Natural killer cell treated with Interleukin-12 subunit alpha and Interleukin-12 subunit beta and Interleukin-15 and Interleukin-18, amount 100 ng/mL, for 72 hours (primary cell): Measurements from ENCODE around the gene TMTC1. TPM values are rescaled to one million over a fixed set of nuclear protein-coding genes. Genes with fewer than 3 reads are reported as not detected.
A peak's percentile ranks its signal among the peaks of the same experiment; 100 is the strongest.

ENCODE experiments used
- ATAC-seq, 2 donors: fragments of 150-1000 bp; cut with Tn5 transposase in 1 of 2; sonication (Bioruptor Pico), chemical (Tn5 transposase) in 1 of 2; 2 replicates each; pipeline ENCODE4 v1.10.0; 2021
- DNase-seq: peaks from one replicate; pipeline ENCODE4 v3.0.0; 2022; ENCODE audit warnings: low spot score
- H3K27ac Mint-ChIP-seq, 2 donors: 1 replicate in 1 of 2; 2 replicates in 1 of 2; pipeline ENCODE4 v1.8.0; 2022; ENCODE audit warnings: mixed read lengths in 2 of 2, mild to moderate bottlenecking in 1 of 2, moderate library complexity in 1 of 2
- H3K27me3 Mint-ChIP-seq, 2 donors: 1 replicate in 1 of 2; 2 replicates in 1 of 2; pipeline ENCODE4 v1.8.0; 2022; ENCODE audit warnings: mixed read lengths in 2 of 2
- H3K36me3 Mint-ChIP-seq: one replicate; pipeline ENCODE4 v1.8.0; 2022; ENCODE audit warnings: mixed read lengths
- H3K4me1 Mint-ChIP-seq, 2 donors: 1 replicate in 1 of 2; 2 replicates in 1 of 2; pipeline ENCODE4 v1.8.0; 2022; ENCODE audit warnings: low read depth in 2 of 2, mixed read lengths in 2 of 2, mild to moderate bottlenecking in 1 of 2
- H3K4me3 Mint-ChIP-seq: one replicate; pipeline ENCODE4 v1.8.0; 2022; ENCODE audit warnings: mixed read lengths
- H3K9me3 Mint-ChIP-seq: 2 replicates; pipeline ENCODE4 v1.8.0; 2022; ENCODE audit warnings: mixed read lengths
- total RNA-seq, 2 donors: library from RNA; stranded (reverse); gene quantifications; one replicate each; pipeline ENCODE4 v1.2.3, GENCODE V29; 2022

The TMTC1 gene
- total RNA-seq, 2 donors from 2014 or later, result not detected

GRCh38 chr12:29676676-29677075, 107.1 kb downstream of the TMTC1 start:
- H3K4me3 Mint-ChIP-seq, result no peak overlapping the region
- H3K4me1 Mint-ChIP-seq, result no peaks in the 10 kb centered on the region
- H3K27ac Mint-ChIP-seq, result no peak overlapping the region
- H3K36me3 Mint-ChIP-seq, result no peaks in the 10 kb centered on the region
- no peak for DNase-seq
- no peaks in the 10 kb centered on the region for H3K27me3 Mint-ChIP-seq
- H3K9me3 Mint-ChIP-seq, result peaks cover 4% of the 10 kb centered on the region
- no peak for ATAC-seq

GRCh38 chr12:29674463-29674862, 109.3 kb downstream of the TMTC1 start:
- no peaks in the 10 kb centered on the region for H3K36me3 Mint-ChIP-seq
- DNase-seq (no peak), ATAC-seq (no peak)
- H3K4me3 Mint-ChIP-seq, result no peak overlapping the region
- no peak overlapping the region for H3K27ac Mint-ChIP-seq
- H3K27me3 Mint-ChIP-seq, result no peaks in the 10 kb centered on the region
- no peaks in the 10 kb centered on the region for H3K4me1 Mint-ChIP-seq
- no peaks in the 10 kb centered on the region for H3K9me3 Mint-ChIP-seq

- H3K9me3 Mint-ChIP-seq, result no peaks in the 10 kb centered on the region
- H3K36me3 Mint-ChIP-seq, result no peaks in the 10 kb centered on the region
- ATAC-seq (no peak), DNase-seq (no peak)
- no peak overlapping the region for H3K27ac Mint-ChIP-seq
- H3K4me1 Mint-ChIP-seq, result no peaks in the 10 kb centered on the region
- no peaks in the 10 kb centered on the region for H3K27me3 Mint-ChIP-seq
- H3K4me3 Mint-ChIP-seq, result no peak overlapping the region
Measured at GRCh38 chr12:29673346-29673745, 110.4 kb downstream of the TMTC1 start.

GRCh38 chr12:29672580-29672979, 111.2 kb downstream of the TMTC1 start:
- H3K36me3 Mint-ChIP-seq, result no peaks in the 10 kb centered on the region
- H3K4me1 Mint-ChIP-seq, result no peaks in the 10 kb centered on the region
- no peak overlapping the region for H3K27ac Mint-ChIP-seq
- no peaks in the 10 kb centered on the region for H3K9me3 Mint-ChIP-seq
- DNase-seq, result no peak
- ATAC-seq, result no peak
- no peak overlapping the region for H3K4me3 Mint-ChIP-seq
- no peaks in the 10 kb centered on the region for H3K27me3 Mint-ChIP-seq

GRCh38 chr12:29671742-29672141, 112.0 kb downstream of the TMTC1 start:
- Mint-ChIP-seq H3K4me3 (no peak overlapping the region), H3K9me3 (no peaks in the 10 kb centered on the region), H3K4me1 (no peaks in the 10 kb centered on the region), H3K27ac (no peak overlapping the region), H3K27me3 (no peaks in the 10 kb centered on the region), H3K36me3 (no peaks in the 10 kb centered on the region)
- DNase-seq, result no peak
- ATAC-seq, result peak in 1 of 2 donors; percentile 50

- no peak overlapping the region for H3K4me3 Mint-ChIP-seq
- DNase-seq, result no peak
- no peak for ATAC-seq
- no peaks in the 10 kb centered on the region for H3K4me1 Mint-ChIP-seq
- no peaks in the 10 kb centered on the region for H3K9me3 Mint-ChIP-seq
- no peaks in the 10 kb centered on the region for H3K27me3 Mint-ChIP-seq
- no peak overlapping the region for H3K27ac Mint-ChIP-seq
- no peaks in the 10 kb centered on the region for H3K36me3 Mint-ChIP-seq
Measured at GRCh38 chr12:29667011-29667410, 116.7 kb downstream of the TMTC1 start.

GRCh38 chr12:29665107-29665506, 118.6 kb downstream of the TMTC1 start:
- Mint-ChIP-seq H3K4me3 (no peak overlapping the region), H3K27ac (no peak overlapping the region), H3K9me3 (no peaks in the 10 kb centered on the region), H3K4me1 (no peaks in the 10 kb centered on the region), H3K36me3 (no peaks in the 10 kb centered on the region), H3K27me3 (no peaks in the 10 kb centered on the region)
- DNase-seq, result no peak
- ATAC-seq, result no peak

- ATAC-seq, result no peak
- H3K27me3 Mint-ChIP-seq, result no peaks in the 10 kb centered on the region
- H3K9me3 Mint-ChIP-seq, result no peaks in the 10 kb centered on the region
- no peak overlapping the region for H3K4me3 Mint-ChIP-seq
- H3K36me3 Mint-ChIP-seq, result no peaks in the 10 kb centered on the region
- H3K4me1 Mint-ChIP-seq, result no peaks in the 10 kb centered on the region
- no peak for DNase-seq
- H3K27ac Mint-ChIP-seq, result no peak overlapping the region
Measured at GRCh38 chr12:29662734-29663323, 120.9 kb downstream of the TMTC1 start.

GRCh38 chr12:29660847-29661246, 122.9 kb downstream of the TMTC1 start:
- Mint-ChIP-seq H3K4me3 (no peak overlapping the region), H3K27me3 (no peaks in the 10 kb centered on the region), H3K4me1 (no peaks in the 10 kb centered on the region), H3K27ac (no peak overlapping the region), H3K36me3 (no peaks in the 10 kb centered on the region), H3K9me3 (peaks cover 3% of the 10 kb centered on the region)
- DNase-seq (no peak), ATAC-seq (no peak)

- Mint-ChIP-seq H3K4me3 (no peak overlapping the region), H3K27me3 (no peaks in the 10 kb centered on the region), H3K9me3 (peaks cover 7% of the 10 kb centered on the region), H3K36me3 (no peaks in the 10 kb centered on the region), H3K27ac (no peak overlapping the region), H3K4me1 (no peaks in the 10 kb centered on the region)
- DNase-seq (no peak), ATAC-seq (no peak)
Measured at GRCh38 chr12:29656762-29657538, 126.8 kb downstream of the TMTC1 start.

GRCh38 chr12:29655861-29656260, 127.9 kb downstream of the TMTC1 start:
- DNase-seq (no peak), ATAC-seq (no peak)
- Mint-ChIP-seq H3K27me3 (no peaks in the 10 kb centered on the region), H3K9me3 (peaks cover 9% of the 10 kb centered on the region), H3K4me1 (no peaks in the 10 kb centered on the region), H3K4me3 (no peak overlapping the region), H3K36me3 (no peaks in the 10 kb centered on the region), H3K27ac (no peak overlapping the region)

GRCh38 chr12:29653286-29653685, 130.5 kb downstream of the TMTC1 start:
- Mint-ChIP-seq H3K36me3 (no peaks in the 10 kb centered on the region), H3K27me3 (no peaks in the 10 kb centered on the region), H3K4me1 (no peaks in the 10 kb centered on the region), H3K4me3 (no peak overlapping the region), H3K27ac (no peak overlapping the region), H3K9me3 (peaks cover 9% of the 10 kb centered on the region)
- ATAC-seq (no peak), DNase-seq (no peak)

GRCh38 chr12:29650371-29650770, 133.4 kb downstream of the TMTC1 start:
- no peak for DNase-seq
- Mint-ChIP-seq H3K27me3 (no peaks in the 10 kb centered on the region), H3K4me1 (no peaks in the 10 kb centered on the region), H3K36me3 (no peaks in the 10 kb centered on the region), H3K4me3 (no peak overlapping the region), H3K27ac (no peak overlapping the region), H3K9me3 (peaks cover 5% of the 10 kb centered on the region)
- no peak for ATAC-seq

- Mint-ChIP-seq H3K27me3 (no peaks in the 10 kb centered on the region), H3K4me1 (no peaks in the 10 kb centered on the region), H3K36me3 (no peaks in the 10 kb centered on the region), H3K9me3 (peaks cover 5% of the 10 kb centered on the region), H3K4me3 (no peak overlapping the region), H3K27ac (no peak overlapping the region)
- DNase-seq (no peak), ATAC-seq (no peak)
Measured at GRCh38 chr12:29649722-29650121, 134.0 kb downstream of the TMTC1 start.
